ENCODE measurements around the gene TRPV4.

The TRPV4 gene

GRCh38 chr12:109756457-109756856, 76.7 kb downstream of the TRPV4 start:
- TF ChIP-seq MYC (IDR thresholded peaks at IDR 0.05; ENCODE audit: low read depth, low read length), result no peak
- TF ChIP-seq POLR2A (IDR thresholded peaks at IDR 0.05; ENCODE audit: extremely low read depth, insufficient read length), result no peak
- no peak for TF ChIP-seq MAX (IDR thresholded peaks at IDR 0.05; ENCODE audit: low read depth, low read length)
- TF ChIP-seq, protein P1, sequence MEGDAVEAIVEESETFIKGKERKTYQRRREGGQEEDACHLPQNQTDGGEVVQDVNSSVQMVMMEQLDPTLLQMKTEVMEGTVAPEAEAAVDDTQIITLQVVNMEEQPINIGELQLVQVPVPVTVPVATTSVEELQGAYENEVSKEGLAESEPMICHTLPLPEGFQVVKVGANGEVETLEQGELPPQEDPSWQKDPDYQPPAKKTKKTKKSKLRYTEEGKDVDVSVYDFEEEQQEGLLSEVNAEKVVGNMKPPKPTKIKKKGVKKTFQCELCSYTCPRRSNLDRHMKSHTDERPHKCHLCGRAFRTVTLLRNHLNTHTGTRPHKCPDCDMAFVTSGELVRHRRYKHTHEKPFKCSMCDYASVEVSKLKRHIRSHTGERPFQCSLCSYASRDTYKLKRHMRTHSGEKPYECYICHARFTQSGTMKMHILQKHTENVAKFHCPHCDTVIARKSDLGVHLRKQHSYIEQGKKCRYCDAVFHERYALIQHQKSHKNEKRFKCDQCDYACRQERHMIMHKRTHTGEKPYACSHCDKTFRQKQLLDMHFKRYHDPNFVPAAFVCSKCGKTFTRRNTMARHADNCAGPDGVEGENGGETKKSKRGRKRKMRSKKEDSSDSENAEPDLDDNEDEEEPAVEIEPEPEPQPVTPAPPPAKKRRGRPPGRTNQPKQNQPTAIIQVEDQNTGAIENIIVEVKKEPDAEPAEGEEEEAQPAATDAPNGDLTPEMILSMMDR (IDR thresholded peaks at IDR 0.05; ENCODE audit: low read depth, low read length), result no peak
- no peak for DNase-seq (ENCODE audit: low read depth)
- H3K4me3 ChIP-seq (ENCODE audit: low read depth, low read length), result no peak overlapping the region

- H3K4me3 ChIP-seq (ENCODE audit: low read depth, low read length), result no peak overlapping the region
- DNase-seq (ENCODE audit: low read depth), result no peak
- TF ChIP-seq, protein P1 (IDR thresholded peaks at IDR 0.05; ENCODE audit: low read depth, low read length), result no peak
- TF ChIP-seq MAX (IDR thresholded peaks at IDR 0.05; ENCODE audit: low read depth, low read length) (no peak), MYC (IDR thresholded peaks at IDR 0.05; ENCODE audit: low read depth, low read length) (no peak), POLR2A (IDR thresholded peaks at IDR 0.05; ENCODE audit: extremely low read depth, insufficient read length) (no peak)
Observed at GRCh38 chr12:109753959-109754358, 79.2 kb downstream of the TRPV4 start.

GRCh38 chr12:109753054-109753401, 80.2 kb downstream of the TRPV4 start:
- TF ChIP-seq POLR2A (IDR thresholded peaks at IDR 0.05; ENCODE audit: extremely low read depth, insufficient read length), result no peak
- TF ChIP-seq MAX (IDR thresholded peaks at IDR 0.05; ENCODE audit: low read depth, low read length), result no peak
- no peak for TF ChIP-seq MYC (IDR thresholded peaks at IDR 0.05; ENCODE audit: low read depth, low read length)
- TF ChIP-seq, protein P1 (IDR thresholded peaks at IDR 0.05; ENCODE audit: low read depth, low read length), result no peak
- no peak overlapping the region for H3K4me3 ChIP-seq (ENCODE audit: low read depth, low read length)
- DNase-seq (ENCODE audit: low read depth), result no peak

- no peak overlapping the region for H3K4me3 ChIP-seq (ENCODE audit: low read depth, low read length)
- TF ChIP-seq, protein P1 (IDR thresholded peaks at IDR 0.05; ENCODE audit: low read depth, low read length), result no peak
- TF ChIP-seq MYC (IDR thresholded peaks at IDR 0.05; ENCODE audit: low read depth, low read length) (no peak), MAX (IDR thresholded peaks at IDR 0.05; ENCODE audit: low read depth, low read length) (no peak), POLR2A (IDR thresholded peaks at IDR 0.05; ENCODE audit: extremely low read depth, insufficient read length) (no peak)
- DNase-seq (ENCODE audit: low read depth), result no peak
Observed at GRCh38 chr12:109752117-109753053, 80.8 kb downstream of the TRPV4 start.

- no peak for TF ChIP-seq POLR2A (IDR thresholded peaks at IDR 0.05; ENCODE audit: extremely low read depth, insufficient read length)
- TF ChIP-seq, protein P1 (IDR thresholded peaks at IDR 0.05; ENCODE audit: low read depth, low read length), result no peak
- TF ChIP-seq MYC (IDR thresholded peaks at IDR 0.05; ENCODE audit: low read depth, low read length), result no peak
- TF ChIP-seq MAX (IDR thresholded peaks at IDR 0.05; ENCODE audit: low read depth, low read length), result no peak
- H3K4me3 ChIP-seq (ENCODE audit: low read depth, low read length), result no peak overlapping the region
- DNase-seq (ENCODE audit: low read depth), result peak; percentile 61
Observed at GRCh38 chr12:109744986-109745942, 87.9 kb downstream of the TRPV4 start.

All from NB4 (cell line).